GM19023 (cell line): Measurements from ENCODE around the gene EPO.

ENCODE experiments used
- ATAC-seq: cut with Tn5 transposase; IDR thresholded peaks from one replicate; pipeline ENCODE4 v1.9.1; 2021; ENCODE audit warnings: mild to moderate bottlenecking, moderate library complexity; ENCODE audit not compliant: unreplicated experiment

The EPO gene

GRCh38 chr7:100720279-100720670, at the start of gene EPO:
EPO (plus strand) TSS chr7:100720468; CDS start chr7:100720981, 513 bp downstream.
- ATAC-seq = no peak

- no peak for ATAC-seq
Observed at GRCh38 chr7:100671353-100672327, 48.6 kb upstream of the EPO start.

- ATAC-seq = peak; percentile 64
Observed at GRCh38 chr7:100673302-100673941, 46.8 kb upstream of the EPO start, which contains the start of gene GNB2. GNB2 (plus strand) TSS chr7:100673740; CDS start chr7:100676266, 2,526 bp downstream.

GRCh38 chr7:100673942-100674410, 46.3 kb upstream of the EPO start:
- no peak for ATAC-seq

GRCh38 chr7:100674411-100675104, 45.7 kb upstream of the EPO start:
- no peak for ATAC-seq

- ATAC-seq = no peak
Observed at GRCh38 chr7:100675105-100675451, 45.2 kb upstream of the EPO start.

GRCh38 chr7:100675581-100676350, 44.5 kb upstream of the EPO start:
- peak; percentile 33 for ATAC-seq

GRCh38 chr7:100676501-100677306, 43.6 kb upstream of the EPO start:
- ATAC-seq = no peak

GRCh38 chr7:100677308-100678267, 42.7 kb upstream of the EPO start:
- ATAC-seq = no peak

GRCh38 chr7:100678291-100678984, 41.8 kb upstream of the EPO start:
- no peak for ATAC-seq

GRCh38 chr7:100679129-100679926, 40.9 kb upstream of the EPO start:
- no peak for ATAC-seq

GRCh38 chr7:100679927-100680575, 40.2 kb upstream of the EPO start:
- ATAC-seq = no peak

- ATAC-seq = no peak
Observed at GRCh38 chr7:100680576-100681271, 39.5 kb upstream of the EPO start.

GRCh38 chr7:100681491-100682227, 38.6 kb upstream of the EPO start:
- ATAC-seq = no peak

GRCh38 chr7:100682228-100682741, 38.0 kb upstream of the EPO start:
- no peak for ATAC-seq
